IMR-90 (cell line): ENCODE measurements around the gene BCL7A. TPM values are rescaled to one million over a fixed set of nuclear protein-coding genes. Genes with fewer than 3 reads are reported as not detected.
A peak's percentile ranks its signal among the peaks of the same experiment; 100 is the strongest.

Experiments used
- ATAC-seq: fragments of 200-7000 bp; cut with Tn5 transposase; 2 replicates; pipeline ENCODE4 v1.9.1; 2020; ENCODE audit warnings: low read depth, mild to moderate bottlenecking, moderate library complexity
- BruUV-seq: library from RNA; stranded (reverse); fragments of 400-500 nt; replicated peaks from 2 replicates; lab custom pipeline; 2021; lab: Mats Ljungman, UMichigan
- CTCF ChIA-PET: fragments of 300-600 bp; formaldehyde crosslinking; extraction: SDS; loops from one replicate; lab custom pipeline; 2021; ENCODE audit warnings: antibody characterized with exemption; lab: Yijun Ruan, JAX
- POLR2A ChIA-PET: fragments of 300-600 bp; sonication (Branson Sonifier 250); formaldehyde crosslinking; loops from one replicate; lab custom pipeline; 2022; ENCODE audit warnings: antibody characterized with exemption; ENCODE audit not compliant: unreplicated experiment; lab: Charles Lee
- DNase-seq: peaks from one replicate; pipeline ENCODE4 v3.0.0; 2013
- H2AFZ ChIP-seq: replicated peaks from 2 replicates; pipeline ENCODE3; 2013; ENCODE audit warnings: low read length, mild to moderate bottlenecking; ENCODE audit not compliant: poor library complexity
- H2AK5ac ChIP-seq: 2 replicates; pipeline ENCODE4 v1.6.1; 2013; ENCODE audit warnings: low read depth, low read length, inconsistent platforms
- H2AK9ac ChIP-seq: replicated peaks from 2 replicates; pipeline ENCODE3; 2013; ENCODE audit warnings: mild to moderate bottlenecking, low read depth, low read length, moderate library complexity; ENCODE audit not compliant: poor library complexity
- H2BK120ac ChIP-seq: 2 replicates; pipeline ENCODE4 v1.6.1; 2013; ENCODE audit warnings: low read depth, low read length, inconsistent platforms
- H2BK15ac ChIP-seq: 3 replicates; pipeline ENCODE4 v1.6.1; 2013; ENCODE audit warnings: low read depth, low read length, inconsistent platforms
- H2BK20ac ChIP-seq: 2 replicates; pipeline ENCODE4 v1.6.1; 2013; ENCODE audit warnings: low read depth, mild to moderate bottlenecking, inconsistent platforms, low read length, moderate library complexity
- H2BK5ac ChIP-seq: 2 replicates; pipeline ENCODE4 v1.6.1; 2013; ENCODE audit warnings: mild to moderate bottlenecking, low read depth, low read length, inconsistent platforms; ENCODE audit not compliant: poor library complexity, severe bottlenecking
- H3K14ac ChIP-seq: replicated peaks from 2 replicates; pipeline ENCODE4 v1.6.1; 2013; ENCODE audit warnings: low read depth, low read length, inconsistent platforms
- H3K18ac ChIP-seq: 2 replicates; pipeline ENCODE4 v1.6.1; 2013; ENCODE audit warnings: low read depth, low read length, control low read depth
- H3K23ac ChIP-seq: 2 replicates; pipeline ENCODE4 v1.6.1; 2013; ENCODE audit warnings: low read depth, low read length, inconsistent platforms
- H3K27ac ChIP-seq: 2 replicates; pipeline ENCODE4 v1.5.1; 2013; ENCODE audit warnings: mild to moderate bottlenecking, control low read depth, low read length; ENCODE audit not compliant: insufficient read depth
- H3K27me3 ChIP-seq: 2 replicates; pipeline ENCODE4 v1.6.1; 2013; ENCODE audit warnings: low read length; ENCODE audit not compliant: control insufficient read depth, insufficient read depth
- H3K36me3 ChIP-seq: 2 replicates; pipeline ENCODE4 v1.6.1; 2013; ENCODE audit warnings: low read length, mixed read lengths; ENCODE audit not compliant: control insufficient read depth, insufficient read depth
- H3K4ac ChIP-seq: 2 replicates; pipeline ENCODE4 v1.6.1; 2013; ENCODE audit warnings: low read depth, low read length, inconsistent platforms
- H3K4me1 ChIP-seq: 2 replicates; pipeline ENCODE4 v1.6.1; 2013; ENCODE audit warnings: low read length, mixed read lengths; ENCODE audit not compliant: control insufficient read depth, insufficient read depth
- H3K4me2 ChIP-seq: 2 replicates; pipeline ENCODE4 v1.6.1; 2013; ENCODE audit warnings: low read depth, mild to moderate bottlenecking, control low read depth, low read length, moderate library complexity
- H3K4me3 ChIP-seq: 2 replicates; pipeline ENCODE4 v1.5.1; 2013; ENCODE audit warnings: low read depth, mild to moderate bottlenecking, control low read depth, low read length, moderate library complexity; ENCODE audit not compliant: insufficient read depth
- H3K56ac ChIP-seq: 2 replicates; pipeline ENCODE4 v1.6.1; 2013; ENCODE audit warnings: low read length, inconsistent platforms; ENCODE audit not compliant: insufficient read depth; ENCODE audit errors: extremely low read depth
- H3K79me1 ChIP-seq, 2 experiments: 2 replicates each; pipeline ENCODE4 v1.6.1; 2013; ENCODE audit warnings: low read length in 2 of 2, inconsistent platforms in 1 of 2, low read depth in 1 of 2
- H3K9ac ChIP-seq: 2 replicates; pipeline ENCODE4 v1.6.1; 2013; ENCODE audit warnings: low read depth, low read length, control low read depth
- H3K9me1 ChIP-seq: 2 replicates; pipeline ENCODE4 v1.6.1; 2013; ENCODE audit warnings: low read length, inconsistent platforms; ENCODE audit not compliant: insufficient read depth
- H3K9me3 ChIP-seq: 2 replicates; pipeline ENCODE4 v1.6.1; 2013; ENCODE audit warnings: low read length; ENCODE audit not compliant: control insufficient read depth, insufficient read depth
- H4K20me1 ChIP-seq: 2 replicates; pipeline ENCODE4 v1.6.1; 2013; ENCODE audit warnings: low read length, inconsistent platforms; ENCODE audit not compliant: insufficient read depth
- H4K5ac ChIP-seq: 2 replicates; pipeline ENCODE4 v1.6.1; 2013; ENCODE audit warnings: mild to moderate bottlenecking, low read depth, low read length, control low read depth
- H4K8ac ChIP-seq, 2 experiments: 2 replicates each; pipeline ENCODE4 v1.6.1; 2013; ENCODE audit warnings: low read depth in 2 of 2, low read length in 2 of 2, control low read depth in 1 of 2, inconsistent platforms in 1 of 2
- H4K91ac ChIP-seq: 2 replicates; pipeline ENCODE4 v1.6.1; 2013; ENCODE audit warnings: low read depth, low read length, inconsistent platforms; ENCODE audit not compliant: insufficient read depth
- BHLHE40 ChIP-seq: fragments of 150-350 bp; IDR thresholded peaks from 2 replicates; pipeline ENCODE4 v1.6.1; 2016; ENCODE audit warnings: mild to moderate bottlenecking, low read depth, low read length
- CEBPB ChIP-seq: IDR thresholded peaks from 2 replicates; pipeline ENCODE4 v1.6.1; 2012; ENCODE audit warnings: low read depth, low read length, improper control_type of control experiment
- CTCF ChIP-seq: conservative IDR thresholded peaks from 2 replicates; pipeline ENCODE4 v1.5.1; 2012; ENCODE audit warnings: mild to moderate bottlenecking, low read depth, low read length, improper control_type of control experiment
- FOS ChIP-seq: fragments of 150-350 bp; IDR thresholded peaks from 2 replicates; pipeline ENCODE4 v1.6.1; 2016; ENCODE audit warnings: low read depth, low read length
- MAFK ChIP-seq: IDR thresholded peaks from 2 replicates; pipeline ENCODE4 v1.6.1; 2012; ENCODE audit warnings: low read depth, low read length, improper control_type of control experiment
- MAZ ChIP-seq: IDR thresholded peaks from 2 replicates; pipeline ENCODE4 v1.6.1; 2012; ENCODE audit warnings: low read depth, mild to moderate bottlenecking, low read length, improper control_type of control experiment, moderate library complexity, borderline replicate concordance
- MXI1 ChIP-seq: IDR thresholded peaks from 2 replicates; pipeline ENCODE4 v1.6.1; 2012; ENCODE audit warnings: low read depth, mild to moderate bottlenecking, low read length, moderate library complexity, borderline replicate concordance
- NFE2L2 ChIP-seq: fragments of 150-350 bp; IDR thresholded peaks from 2 replicates; pipeline ENCODE4 v1.6.1; 2016; ENCODE audit warnings: low read depth, mild to moderate bottlenecking, low read length
- POLR2A ChIP-seq: IDR thresholded peaks from 2 replicates; pipeline ENCODE4 v1.6.1; 2012; ENCODE audit warnings: mild to moderate bottlenecking, low read depth, low read length
- RAD21 ChIP-seq: IDR thresholded peaks from 2 replicates; pipeline ENCODE4 v1.6.1; 2012; ENCODE audit warnings: low read length, improper control_type of control experiment
- RCOR1 ChIP-seq: IDR thresholded peaks from 2 replicates; pipeline ENCODE4 v1.6.1; 2012; ENCODE audit warnings: mild to moderate bottlenecking, low read length, improper control_type of control experiment; ENCODE audit not compliant: insufficient replicate concordance
- SMC3 ChIP-seq: fragments of 150-350 bp; IDR thresholded peaks from 2 replicates; pipeline ENCODE4 v1.6.1; 2016; ENCODE audit warnings: low read depth, mild to moderate bottlenecking, antibody characterized with exemption, low read length, moderate library complexity
- USF2 ChIP-seq: fragments of 150-350 bp; IDR thresholded peaks from 2 replicates; pipeline ENCODE4 v1.6.1; 2017; ENCODE audit warnings: mild to moderate bottlenecking, antibody characterized with exemption, low read length, low read depth
- WGBS, 2 experiments: methylation state at CpG; one replicate each; pipeline versions ENCODE4 v1.1.5 to v1.1.7; 2013; ENCODE audit warnings: missing lambda C conversion rate in 2 of 2; ENCODE audit not compliant: insufficient read length in 1 of 2; ENCODE audit errors: extremely low coverage in 2 of 2; 5-methylcytosine and 5-hydroxymethylcytosine counted together
- dilution Hi-C: fragments of 300-500 bp; cut with HindIII; formaldehyde crosslinking; loops from one replicate; pipeline ENCODE4 v1.14.3; 2018; ENCODE audit warnings: low sequenced_read_pairs; ENCODE audit not compliant: unreplicated experiment
- in situ Hi-C: fragments of 300-500 bp; cut with MboI; formaldehyde crosslinking; loops from 3 replicates; pipeline ENCODE4 v1.14.3; 2019; ENCODE audit warnings: low sequenced_read_pairs, inconsistent platforms, mixed read lengths
- intact Hi-C: fragments of 100-400 bp; cut with micrococcal nuclease; formaldehyde crosslinking; loops from 2 replicates; pipeline ENCODE4 v1.10.0; 2022
- polyA plus RNA-seq, 3 experiments: library from polyadenylated mRNA; depleted of rRNA; stranded (reverse); fragments of >200 nt; gene quantifications; 2 replicates each; pipeline ENCODE4 v1.2.3, GENCODE V29; 2012; ENCODE audit warnings: low replicate concordance in 1 of 3
- total RNA-seq: library from RNA; depleted of rRNA; stranded (reverse); fragments of >200 nt; gene quantifications from 2 replicates; pipeline ENCODE4 v1.2.3, GENCODE V29; 2012

BCL7A gene
- total and polyA plus RNA-seq, 2 of the 4 experiments (the other 2 are of a cell fraction): 5.6 to 7.9 TPM

DNA sequence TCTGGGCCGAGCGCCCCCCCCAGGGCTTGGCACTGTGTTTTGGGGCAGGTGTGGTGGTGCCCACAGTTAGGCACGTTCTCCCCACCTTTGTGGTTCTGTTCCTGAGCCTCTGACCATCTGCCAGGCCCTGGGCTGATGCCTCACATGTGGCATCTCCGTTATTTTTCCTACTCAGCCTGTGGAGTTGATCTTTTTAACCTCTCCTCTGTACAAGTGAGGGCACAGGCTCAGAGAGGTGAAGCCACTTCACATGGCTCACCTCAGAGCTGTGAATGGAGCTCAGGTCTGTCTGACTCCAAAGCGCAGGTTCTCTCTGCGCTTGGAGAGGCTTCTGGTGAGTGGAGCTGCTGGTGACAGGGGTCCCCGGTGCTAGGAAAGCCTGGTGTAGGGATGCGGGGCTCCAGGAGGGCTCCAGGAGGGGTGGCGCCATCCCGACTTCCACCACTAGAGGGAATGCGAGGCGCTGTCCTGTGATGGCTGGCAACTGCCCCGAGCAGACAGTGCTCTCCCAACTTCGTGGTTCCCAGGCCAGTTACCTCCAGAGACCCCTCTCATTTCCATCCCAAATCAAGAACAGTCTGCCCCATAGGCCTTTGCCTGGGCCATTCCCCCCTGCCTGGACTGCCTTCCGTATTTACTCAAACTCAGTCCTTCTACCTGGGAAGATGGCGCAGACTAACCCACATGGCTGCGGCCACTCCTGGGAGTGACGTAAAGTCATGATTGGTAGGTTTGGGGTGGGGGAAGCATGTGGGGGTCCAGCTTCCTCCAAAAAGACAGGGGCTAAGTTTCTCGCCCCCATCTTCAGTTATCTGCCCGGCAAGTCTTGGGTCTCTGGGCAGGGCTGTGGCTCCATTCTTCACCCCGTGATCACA is 9.9 kb downstream of the BCL7A start (continued):
- peak; percentile 12; the same call in 1 of the 2 replicates for TF ChIP-seq MAZ

DNA sequence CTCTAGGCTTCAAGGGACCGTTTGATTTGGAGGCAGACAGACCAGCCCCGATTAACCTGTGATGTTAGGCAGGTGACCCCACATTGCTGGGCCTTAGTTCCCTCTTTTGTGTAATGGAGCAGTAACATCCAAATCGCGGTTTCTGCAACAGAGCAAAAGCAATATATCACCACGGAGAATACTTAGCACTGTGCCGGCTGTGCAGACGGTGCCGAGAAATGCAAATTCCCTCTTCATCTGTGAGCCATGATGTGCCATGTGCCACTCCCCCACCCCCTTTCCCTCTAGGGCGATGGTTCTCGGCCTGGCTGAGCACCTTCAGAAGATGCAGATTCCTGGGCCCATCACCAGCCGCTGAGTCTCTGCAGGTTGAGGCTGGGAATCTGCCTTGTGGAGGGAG is 10.9 kb downstream of the BCL7A start:
- POLR2A ChIA-PET: no interaction called here
- Histone ChIP-seq H3K4ac (no peak overlapping the region), H2AK5ac (no peak overlapping the region), H3K9ac (no peak overlapping the region), H3K9me3 (no peaks in the 10 kb centered on the region), H2BK15ac (no peak overlapping the region), H3K27me3 (no peaks in the 10 kb centered on the region), H4K5ac (no peak overlapping the region), H3K4me3 (no peak overlapping the region), H3K79me1 (peaks cover 14 to 46% of the 10 kb centered on the region in 2 experiments), H4K91ac (no peak overlapping the region), H3K18ac (no peak overlapping the region), H3K56ac (no peak overlapping the region), H3K4me1 (no peaks in the 10 kb centered on the region), H2BK20ac (no peak overlapping the region), H3K4me2 (no peak overlapping the region), H2BK120ac (no peak overlapping the region), H4K20me1 (peaks cover 10% of the 10 kb centered on the region; the same call in 1 of the 2 replicates), H2AFZ (no peak overlapping the region), H3K23ac (no peak overlapping the region), H2AK9ac (peak overlapping the region; percentile 5), H3K14ac (no peak overlapping the region), H3K9me1 (no peaks in the 10 kb centered on the region), H2BK5ac (no peak overlapping the region), H3K36me3 (peaks cover 2% of the 10 kb centered on the region; the same call in 1 of the 2 replicates), H3K27ac (no peak overlapping the region), H4K8ac (no peak overlapping the region)
- DNase-seq: no peak
- BruUV-seq: no TSS peak
- dilution Hi-C loops: no loop called here
- in situ Hi-C loops: no loop called here
- ATAC-seq: no peak
- CTCF ChIA-PET: interaction anchor here (0.6 to 0.7 kb wide), 2 partner anchors 24 to 320 kb away, joined by 3 to 7 read pairs; partner anchors contain the start of gene TMEM120B
- intact Hi-C loops: no loop called here
- no CpG with 5 or more reads among the region's 11 CpGs for WGBS, 2 experiments
- TF ChIP-seq USF2 (no peak), RAD21 (no peak), MAFK (no peak), SMC3 (no peak), NFE2L2 (no peak), FOS (no peak), MXI1 (no peak), CEBPB (no peak), MAZ (no peak), RCOR1 (no peak), BHLHE40 (no peak), POLR2A (no peak), CTCF (no peak)
